Stimulated activated CD4-positive, alpha-beta T cell treated with anti-CD3 and anti-CD28 coated beads, Interleukin-12 subunit alpha, Interleukin-12 subunit beta, amount 100 ng/mL, for 4 hours (primary cell): ENCODE data around the gene BMAL1.
"Not testable (repeated sequence)": the region's sequence is repeated elsewhere in the genome, so short reads cannot be mapped to it uniquely, and the experiment has no call there.

Source experiments
- DNase-seq: peaks from one replicate; pipeline ENCODE4 v3.0.0-alpha.2; 2020

BMAL1 gene

DNA sequence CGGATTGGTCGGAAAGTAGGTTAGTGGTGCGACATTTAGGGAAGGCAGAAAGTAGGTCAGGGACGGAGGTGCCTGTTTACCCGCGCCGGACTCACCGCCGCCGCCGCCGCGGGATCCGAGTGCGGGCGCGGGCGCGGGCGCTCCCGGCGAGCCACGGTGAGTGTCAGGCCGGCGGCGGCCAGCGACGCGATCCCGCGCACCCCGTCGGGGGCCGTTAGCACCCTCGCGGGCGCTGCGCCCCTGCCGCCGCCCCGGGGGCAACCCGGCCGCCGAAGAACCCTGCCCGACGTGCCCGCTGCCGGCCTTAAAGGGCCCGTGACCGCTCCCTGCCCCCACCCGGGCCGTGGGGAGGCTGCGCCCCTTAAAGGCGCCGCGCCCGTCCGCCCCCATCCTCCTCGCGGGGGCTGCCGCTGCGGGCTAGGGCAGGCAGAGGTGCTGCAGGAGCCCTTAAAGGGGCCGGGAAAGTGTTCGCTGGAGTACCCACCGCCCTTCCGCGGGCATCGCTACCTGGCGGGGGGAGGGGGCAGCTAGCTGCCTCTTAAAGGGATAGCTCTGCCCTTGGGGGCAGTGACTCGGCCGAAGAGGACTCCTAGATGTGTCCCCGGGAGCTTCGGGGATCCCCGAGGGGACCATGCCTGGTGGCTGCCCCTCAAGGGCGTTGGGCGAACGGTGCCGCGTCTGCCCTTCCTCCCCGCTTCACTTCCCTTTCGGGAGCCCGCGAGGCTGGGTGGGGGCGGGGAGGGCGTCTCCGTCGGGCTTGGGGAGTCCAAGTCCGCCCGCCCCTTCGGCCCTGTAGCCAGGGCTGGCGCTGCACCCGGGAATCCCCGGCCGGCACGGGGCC is at the start of gene BMAL1:
Gene BMAL1 (plus strand): TSS at position 23 of the 841 bp plus-strand sequence. CDS start 76,519 bp downstream, outside the sequence.
- peak; percentile 52 for DNase-seq

DNA sequence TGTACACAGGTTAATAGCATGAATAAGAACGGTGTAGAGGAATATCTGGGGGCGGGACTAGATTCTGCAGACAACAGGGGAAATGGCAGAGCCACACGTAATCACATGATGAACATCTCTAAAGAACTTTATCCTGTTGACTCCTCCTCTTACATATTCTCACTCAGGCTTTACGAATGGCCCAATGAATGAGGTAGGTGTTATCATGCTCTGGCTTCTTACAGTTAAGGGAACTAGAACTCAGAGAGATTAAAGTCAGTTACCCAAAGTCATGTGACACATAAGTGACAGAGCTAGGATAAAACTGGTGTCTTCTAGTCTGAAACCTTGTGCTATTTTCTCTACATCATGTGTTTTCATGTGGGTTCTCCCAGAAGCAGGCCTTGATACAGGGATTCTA is 49.0 kb upstream of the BMAL1 start:
- no peak for DNase-seq

- no peak for DNase-seq
Measured at GRCh38 chr11:13229136-13229535, 48.5 kb upstream of the BMAL1 start.

DNA sequence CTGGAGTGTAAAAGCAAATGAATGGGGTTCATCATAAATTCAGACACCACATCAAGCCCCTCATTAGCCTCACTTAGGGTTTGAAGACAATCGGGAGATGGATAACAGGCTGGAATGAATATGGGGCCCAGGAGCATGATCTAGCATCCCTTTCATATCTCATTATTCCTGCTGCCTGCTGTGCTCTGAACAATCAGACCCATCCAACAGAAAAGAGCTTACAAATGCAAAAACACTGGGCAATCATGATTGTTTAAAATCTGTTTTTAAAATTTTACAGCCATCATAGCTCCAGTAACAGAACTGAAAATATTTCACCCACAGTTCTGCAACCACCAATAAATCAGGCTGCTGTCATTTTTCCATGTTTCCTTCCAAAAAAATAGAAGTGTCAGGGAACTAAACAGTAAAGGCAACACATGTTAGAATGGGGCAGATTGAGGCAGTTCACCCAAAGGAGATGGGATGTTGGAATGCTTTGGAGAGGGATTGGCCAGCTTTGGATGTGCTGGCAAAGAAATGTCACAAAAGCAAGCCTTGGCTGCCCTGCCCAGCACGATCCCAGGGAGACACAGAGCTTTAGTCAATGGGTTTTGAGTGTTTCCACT is 47.8 kb upstream of the BMAL1 start:
- DNase-seq, result no peak

DNA sequence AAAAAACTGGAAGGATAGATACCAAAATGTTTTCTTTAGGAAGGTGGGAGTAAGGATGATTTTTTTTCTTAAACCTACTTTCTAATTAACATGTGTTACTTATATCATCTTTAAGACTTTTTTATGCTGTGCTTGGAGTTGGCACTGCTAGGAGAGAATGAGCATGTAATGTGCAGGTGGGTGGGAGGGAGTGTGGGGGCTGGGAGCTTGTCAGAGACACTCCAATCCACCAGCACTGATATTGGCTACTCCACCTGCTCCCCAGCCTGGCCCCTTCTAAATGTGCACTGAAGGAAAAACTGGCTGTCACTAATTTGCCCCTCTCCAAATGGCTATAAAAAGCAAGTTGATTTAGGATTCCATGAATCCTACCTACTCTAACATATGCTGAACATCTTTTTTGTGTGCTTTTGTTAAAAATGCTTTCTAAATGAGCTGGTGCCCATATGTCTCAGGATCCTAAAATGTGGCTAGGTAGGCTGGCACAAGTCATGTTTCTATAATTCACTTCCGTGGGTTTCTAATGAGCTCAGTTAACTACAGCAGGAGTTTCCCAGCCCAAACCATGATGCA is 44.3 kb upstream of the BMAL1 start:
- no peak for DNase-seq

DNA sequence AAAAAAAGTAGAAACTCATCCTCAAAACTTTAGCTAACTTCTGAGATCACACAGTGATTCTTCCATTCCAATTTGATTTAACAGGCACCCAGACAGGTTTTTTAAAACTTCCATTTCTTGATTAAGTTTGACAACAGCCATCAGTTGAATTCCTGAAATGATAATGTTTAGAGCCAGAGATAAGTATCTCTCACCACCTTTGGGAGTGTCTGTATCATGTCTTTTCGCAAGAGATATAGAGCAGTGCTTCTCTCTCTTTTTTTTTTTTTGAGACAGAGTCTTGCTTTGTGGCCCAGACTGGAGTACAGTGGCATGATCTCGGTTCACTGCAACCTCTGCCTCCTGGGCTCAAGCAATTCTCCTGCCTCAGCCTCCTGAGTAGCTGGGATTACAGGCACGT is 41.7 kb upstream of the BMAL1 start:
- DNase-seq, result no peak

- DNase-seq, result no peak
Measured at GRCh38 chr11:13236626-13237025, 41.0 kb upstream of the BMAL1 start.

DNA sequence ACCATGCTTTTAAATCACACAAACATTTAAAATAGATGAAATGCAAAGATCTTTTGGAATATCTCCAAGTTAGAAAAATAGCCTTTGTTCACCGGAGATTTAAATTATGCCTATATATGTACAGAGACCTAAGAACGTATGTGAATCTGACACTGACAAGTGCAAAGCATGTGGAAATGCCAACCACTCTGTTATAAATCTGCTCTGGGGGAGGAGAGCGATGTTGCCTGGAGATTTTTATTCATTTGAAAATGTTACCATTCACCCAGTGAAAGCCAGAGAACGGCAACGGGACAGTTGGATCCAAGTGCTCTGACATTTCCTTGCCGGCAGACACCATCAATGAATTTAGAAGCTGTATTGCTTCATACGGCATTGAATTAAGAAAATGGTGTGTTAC is 39.8 kb upstream of the BMAL1 start:
- no peak for DNase-seq

DNA sequence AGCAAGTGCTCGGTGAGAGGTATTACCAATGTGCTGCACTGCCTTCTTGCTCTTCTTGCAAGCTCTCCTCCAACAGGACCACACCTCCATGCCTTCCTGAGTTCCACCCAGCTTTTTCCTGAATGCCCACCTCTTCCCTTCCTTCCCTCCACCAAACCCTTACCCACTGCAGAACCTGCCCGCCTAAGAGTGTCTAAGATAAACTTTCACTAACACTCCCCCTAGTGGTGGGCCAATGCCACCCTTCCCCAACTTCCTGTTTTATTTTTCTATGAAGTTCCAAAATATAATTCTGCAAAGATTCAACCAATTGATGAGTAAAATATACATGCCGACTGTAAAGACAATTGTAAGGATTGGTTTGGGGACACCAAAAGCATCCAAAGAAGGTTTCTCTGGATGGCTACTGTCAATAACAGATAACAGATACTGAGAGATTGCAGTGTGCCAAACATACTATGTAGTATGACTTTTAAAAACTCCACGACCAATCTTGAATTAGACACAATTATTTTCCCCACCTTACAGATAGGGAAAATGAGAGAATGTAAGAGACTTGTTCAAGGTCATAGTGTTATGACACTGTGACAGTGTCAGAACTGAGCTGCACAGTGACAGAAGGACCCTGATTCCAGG is 38.6 kb upstream of the BMAL1 start:
- peak; percentile 40 for DNase-seq

- DNase-seq, result no peak
Measured at GRCh38 chr11:13242564-13242963, 35.0 kb upstream of the BMAL1 start.

- DNase-seq, result no peak
Measured at GRCh38 chr11:13247606-13248296, 29.8 kb upstream of the BMAL1 start.

DNA sequence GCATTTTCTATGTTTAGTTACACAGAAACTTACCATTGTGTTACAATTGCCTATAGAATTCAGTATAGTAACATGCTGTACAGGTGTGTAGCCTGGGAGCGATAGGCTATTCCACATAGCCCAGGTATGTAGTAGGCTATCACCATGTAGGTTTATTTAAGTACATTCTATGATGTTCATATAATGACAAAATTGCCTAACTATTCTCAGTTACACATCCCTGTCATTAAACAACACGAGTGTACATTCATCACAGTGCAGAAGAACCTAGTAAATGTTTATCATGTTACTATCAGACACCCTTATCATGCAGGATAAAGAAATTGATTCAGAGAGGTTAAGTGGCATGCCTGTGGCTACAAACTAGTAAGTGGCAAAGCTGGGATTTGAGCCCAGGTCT is 28.4 kb upstream of the BMAL1 start:
- DNase-seq, result no peak

GRCh38 chr11:13249992-13250391 is 27.6 kb upstream of the BMAL1 start:
- DNase-seq, result no peak

- no peak for DNase-seq
Measured at GRCh38 chr11:13251966-13252365, 25.6 kb upstream of the BMAL1 start.

DNA sequence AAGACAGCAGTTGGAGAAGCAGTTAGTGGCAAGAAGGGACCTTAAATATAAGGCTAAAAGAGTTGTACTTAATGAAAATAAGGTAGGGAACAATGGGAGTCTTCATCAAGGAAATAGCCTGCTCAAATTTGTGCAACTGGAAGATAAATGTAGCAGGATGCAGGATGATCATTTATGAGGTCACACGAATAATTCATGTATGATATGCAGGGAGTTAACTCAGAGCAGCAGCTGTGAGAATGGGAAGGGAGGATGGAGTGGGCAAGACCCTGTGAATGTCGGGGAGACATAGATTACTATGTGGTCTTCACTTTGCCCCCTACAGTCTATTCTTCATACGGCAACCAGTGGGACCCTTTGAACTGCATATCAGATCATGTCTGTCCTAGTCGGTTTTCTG is 25.2 kb upstream of the BMAL1 start:
- DNase-seq, result no peak

GRCh38 chr11:13256216-13256615 is 21.4 kb upstream of the BMAL1 start:
- no peak for DNase-seq

GRCh38 chr11:13258061-13258460 is 19.5 kb upstream of the BMAL1 start:
- not testable (repeated sequence) for DNase-seq

DNA sequence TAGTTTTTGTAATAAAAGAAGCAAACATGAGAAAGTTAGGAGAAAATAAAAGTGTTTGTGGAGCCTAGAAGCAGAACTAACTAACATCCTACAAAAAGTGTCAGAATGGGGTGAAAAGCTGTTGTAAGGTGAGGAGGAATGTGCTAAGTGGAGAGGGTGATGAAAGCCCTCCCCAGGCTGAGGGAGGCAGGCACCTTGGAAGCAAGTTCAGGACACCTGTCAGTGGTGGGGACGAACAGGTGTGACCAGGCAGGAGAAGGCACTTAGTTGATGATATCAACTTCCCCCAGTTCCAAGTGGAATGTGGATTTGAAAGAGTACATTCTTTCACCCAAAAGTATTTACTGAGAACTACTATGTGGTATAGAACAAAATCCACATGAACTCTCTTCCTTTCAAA is 18.7 kb upstream of the BMAL1 start:
- no peak for DNase-seq

DNA sequence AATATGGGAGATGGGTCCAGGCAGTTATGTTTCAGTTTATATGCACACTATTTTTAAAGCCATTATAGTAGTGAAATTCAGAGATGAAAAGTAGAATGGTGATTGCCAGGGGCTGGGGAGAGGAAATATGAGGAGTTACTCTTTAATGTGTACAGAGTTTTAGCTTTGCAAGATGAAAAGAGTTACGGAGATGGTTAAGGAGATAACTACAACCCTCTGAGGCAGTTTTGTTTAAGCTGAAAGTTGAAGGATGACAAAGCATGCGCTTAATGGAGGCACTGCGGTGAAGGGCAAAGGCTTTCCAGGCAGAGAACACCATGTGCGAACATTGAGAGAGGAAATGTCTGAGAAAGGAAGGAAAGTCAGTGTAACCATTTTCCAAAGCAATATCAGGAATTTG is 18.2 kb upstream of the BMAL1 start:
- no peak for DNase-seq

GRCh38 chr11:13260201-13260962 is 17.2 kb upstream of the BMAL1 start:
- no peak for DNase-seq

GRCh38 chr11:13260963-13261588 is 16.5 kb upstream of the BMAL1 start:
- DNase-seq, result no peak

GRCh38 chr11:13261591-13262061 is 16.0 kb upstream of the BMAL1 start:
- DNase-seq, result no peak
